ENCODE measurements around the gene ABTB1.

ABTB1 gene

GRCh38 chr3:127720985-127721935, 48.5 kb downstream of the ABTB1 start:
- no peak for DNase-seq (ENCODE audit: low spot score)

- peak; percentile 56 for DNase-seq (ENCODE audit: low spot score)
Measured at GRCh38 chr3:127722091-127722784, 49.5 kb downstream of the ABTB1 start.

- peak; percentile 34 for DNase-seq (ENCODE audit: low spot score)
Measured at GRCh38 chr3:127723011-127723567, 50.3 kb downstream of the ABTB1 start.

- no peak for DNase-seq (ENCODE audit: low spot score)
Measured at GRCh38 chr3:127726894-127727293, 54.1 kb downstream of the ABTB1 start.

GRCh38 chr3:127728417-127729015, 55.8 kb downstream of the ABTB1 start:
- DNase-seq (ENCODE audit: low spot score) = no peak

- no peak for DNase-seq (ENCODE audit: low spot score)
Measured at GRCh38 chr3:127729556-127730056, 56.9 kb downstream of the ABTB1 start.

GRCh38 chr3:127730171-127730570, 57.4 kb downstream of the ABTB1 start:
- DNase-seq (ENCODE audit: low spot score) = no peak
